ENCODE data around the gene KRT82. TPM values are rescaled to one million over a fixed set of nuclear protein-coding genes. Genes with fewer than 3 reads are reported as not detected.

The KRT82 gene
- total RNA-seq, 1 donor from 2014 or later: not detected

- Histone ChIP-seq H3K4me3 (no peak overlapping the region), H3K36me3 (no peaks in the 10 kb centered on the region), H3K4me1 (no peaks in the 10 kb centered on the region), H3K9me3 (no peaks in the 10 kb centered on the region), H3K27me3 (ENCODE audit: low read depth) (peaks cover 7% of the 10 kb centered on the region), H3K27ac (no peak overlapping the region)
- DNase-seq: no peak
- TF ChIP-seq, protein P1, sequence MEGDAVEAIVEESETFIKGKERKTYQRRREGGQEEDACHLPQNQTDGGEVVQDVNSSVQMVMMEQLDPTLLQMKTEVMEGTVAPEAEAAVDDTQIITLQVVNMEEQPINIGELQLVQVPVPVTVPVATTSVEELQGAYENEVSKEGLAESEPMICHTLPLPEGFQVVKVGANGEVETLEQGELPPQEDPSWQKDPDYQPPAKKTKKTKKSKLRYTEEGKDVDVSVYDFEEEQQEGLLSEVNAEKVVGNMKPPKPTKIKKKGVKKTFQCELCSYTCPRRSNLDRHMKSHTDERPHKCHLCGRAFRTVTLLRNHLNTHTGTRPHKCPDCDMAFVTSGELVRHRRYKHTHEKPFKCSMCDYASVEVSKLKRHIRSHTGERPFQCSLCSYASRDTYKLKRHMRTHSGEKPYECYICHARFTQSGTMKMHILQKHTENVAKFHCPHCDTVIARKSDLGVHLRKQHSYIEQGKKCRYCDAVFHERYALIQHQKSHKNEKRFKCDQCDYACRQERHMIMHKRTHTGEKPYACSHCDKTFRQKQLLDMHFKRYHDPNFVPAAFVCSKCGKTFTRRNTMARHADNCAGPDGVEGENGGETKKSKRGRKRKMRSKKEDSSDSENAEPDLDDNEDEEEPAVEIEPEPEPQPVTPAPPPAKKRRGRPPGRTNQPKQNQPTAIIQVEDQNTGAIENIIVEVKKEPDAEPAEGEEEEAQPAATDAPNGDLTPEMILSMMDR (IDR thresholded peaks at IDR 0.05): no peak
- ATAC-seq: no peak
- intact Hi-C loops (cut with DNase I): no loop called here
Observed at GRCh38 chr12:52441320-52441911, 35.3 kb upstream of the KRT82 start.

DNA sequence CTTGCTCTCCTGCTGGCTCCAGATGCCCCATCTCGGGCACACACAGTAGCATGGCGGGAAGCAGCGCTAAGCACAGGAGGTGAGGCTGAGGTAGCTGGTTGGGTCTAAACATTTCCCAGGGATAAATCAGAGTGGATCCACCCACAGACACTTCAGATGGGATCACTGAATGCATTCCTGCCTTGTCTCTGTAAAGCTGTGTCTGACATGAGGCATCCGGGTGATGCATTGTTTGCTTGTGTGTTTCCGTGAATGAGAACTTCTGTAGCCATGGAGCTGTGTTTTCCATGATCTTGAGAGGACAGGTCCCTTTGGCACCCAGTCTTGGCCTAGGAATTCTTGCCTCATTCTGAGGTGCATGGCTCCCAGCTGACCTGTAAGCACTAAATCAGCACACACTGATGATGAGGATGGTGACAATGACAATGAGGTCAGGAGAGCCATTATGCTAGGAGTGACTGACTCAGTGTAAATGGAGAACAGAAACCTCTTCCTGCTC lies 34.7 kb upstream of the KRT82 start:
- ATAC-seq: peak in 1 of 2 donors; percentile 15
- intact Hi-C loops (cut with DNase I): no loop called here
- Histone ChIP-seq H3K4me1 (no peaks in the 10 kb centered on the region), H3K27me3 (ENCODE audit: low read depth) (peaks cover 7% of the 10 kb centered on the region), H3K36me3 (no peaks in the 10 kb centered on the region), H3K27ac (no peak overlapping the region), H3K4me3 (no peak overlapping the region), H3K9me3 (no peaks in the 10 kb centered on the region)
- no peak for DNase-seq
- TF ChIP-seq, protein P1 (IDR thresholded peaks at IDR 0.05): no peak

- Histone ChIP-seq H3K27ac (no peak overlapping the region), H3K4me3 (no peak overlapping the region), H3K9me3 (no peaks in the 10 kb centered on the region), H3K27me3 (ENCODE audit: low read depth) (peaks cover 7% of the 10 kb centered on the region), H3K36me3 (no peaks in the 10 kb centered on the region), H3K4me1 (no peaks in the 10 kb centered on the region)
- DNase-seq (no peak), ATAC-seq (no peak)
- intact Hi-C loops (cut with DNase I): no loop called here
- TF ChIP-seq, protein P1 (IDR thresholded peaks at IDR 0.05): no peak
Observed at GRCh38 chr12:52439845-52440244, 33.7 kb upstream of the KRT82 start.

DNA sequence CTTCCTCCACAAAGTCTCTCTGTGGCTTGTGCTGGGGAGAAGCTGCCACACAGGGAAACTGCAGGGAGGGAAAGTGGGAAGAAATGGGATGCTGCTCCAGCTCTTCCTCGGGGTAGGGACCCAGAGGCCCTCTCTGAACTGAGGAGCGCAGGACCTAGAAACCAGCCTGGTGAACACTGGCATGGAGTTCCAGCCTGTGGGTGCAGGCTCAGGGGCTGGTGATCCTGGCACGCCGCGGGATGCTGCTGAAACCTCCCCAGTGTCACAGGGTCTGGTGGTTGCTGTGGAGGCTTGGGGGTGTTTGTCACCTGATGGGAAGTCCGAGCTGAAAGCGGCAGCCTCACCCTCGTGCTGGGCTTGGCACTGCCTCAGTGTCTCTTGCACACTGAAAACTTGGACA lies 33.3 kb upstream of the KRT82 start:
- TF ChIP-seq, protein P1 (IDR thresholded peaks at IDR 0.05): no peak
- Histone ChIP-seq H3K27ac (no peak overlapping the region), H3K4me1 (no peaks in the 10 kb centered on the region), H3K9me3 (no peaks in the 10 kb centered on the region), H3K36me3 (no peaks in the 10 kb centered on the region), H3K4me3 (no peak overlapping the region), H3K27me3 (ENCODE audit: low read depth) (peaks cover 7% of the 10 kb centered on the region)
- intact Hi-C loops (cut with DNase I): no loop called here
- DNase-seq (no peak), ATAC-seq (no peak)

DNA sequence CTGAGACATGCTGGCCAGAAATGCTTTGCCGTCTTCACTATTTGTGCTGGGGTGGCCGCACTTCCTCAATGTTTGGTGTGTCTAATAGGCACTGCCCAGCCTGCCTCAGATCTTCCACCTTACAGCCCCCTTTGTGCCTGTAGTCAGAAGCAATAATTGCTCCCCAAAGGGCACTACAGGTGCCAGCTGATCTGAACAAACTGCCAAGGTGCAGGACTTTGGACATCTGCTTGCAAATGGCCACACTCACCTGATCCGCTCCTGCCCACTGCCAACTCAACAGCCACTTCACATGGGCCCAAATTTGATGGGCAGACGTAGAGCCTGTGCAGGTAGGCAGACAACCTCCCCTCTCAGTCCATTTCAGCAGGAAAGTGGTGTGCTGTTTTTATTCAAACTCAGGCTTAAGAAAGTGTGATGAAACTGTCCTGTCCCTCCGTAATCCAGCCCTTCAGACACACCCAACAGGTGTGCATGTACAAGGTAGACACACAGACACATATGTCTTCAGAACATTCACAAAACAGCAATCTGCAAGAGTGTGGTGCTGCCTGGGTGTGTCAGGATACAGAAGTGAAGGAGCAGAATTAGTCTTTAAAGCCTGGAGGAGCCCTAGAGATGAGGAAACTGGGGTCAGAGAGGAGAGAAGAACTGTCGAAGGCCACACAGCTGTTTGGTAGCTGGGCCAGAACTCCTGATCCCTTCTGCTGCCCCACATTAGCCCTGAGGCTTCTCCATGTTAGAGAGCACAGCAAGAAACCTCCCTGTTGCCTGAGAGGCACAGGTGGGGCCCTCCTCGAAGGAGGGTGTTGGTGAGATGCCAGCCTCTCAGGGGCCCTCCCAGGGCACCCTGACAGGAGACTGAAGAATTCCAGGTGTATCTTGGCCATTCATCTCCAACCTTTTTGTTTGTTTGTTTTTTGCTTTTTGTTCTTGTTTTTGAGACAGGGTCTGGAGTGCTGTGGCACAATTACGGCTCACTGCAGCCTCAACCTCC lies 32.5 kb upstream of the KRT82 start:
- H3K27ac ChIP-seq: no peak overlapping the region
- DNase-seq (no peak), ATAC-seq (no peak)
- H3K4me3 ChIP-seq: no peak overlapping the region
- peaks cover 7% of the 10 kb centered on the region for H3K27me3 ChIP-seq (ENCODE audit: low read depth)
- intact Hi-C loops (cut with DNase I): no loop called here
- TF ChIP-seq, protein P1 (IDR thresholded peaks at IDR 0.05): no peak
- H3K36me3 ChIP-seq: no peaks in the 10 kb centered on the region
- H3K4me1 ChIP-seq: no peaks in the 10 kb centered on the region
- H3K9me3 ChIP-seq: no peaks in the 10 kb centered on the region
